Middle frontal gyrus (tissue), 1 donor: ENCODE results near the gene KRTAP10-4.
"Not testable (repeated sequence)": the region's sequence is repeated elsewhere in the genome, so short reads cannot be mapped to it uniquely, and the experiment has no call there.

ENCODE experiments used
- DNase-seq: peaks from one replicate; pipeline ENCODE4 v3.0.0-alpha.2; 2015; ENCODE audit warnings: low spot score; ENCODE audit errors: extremely low spot score

KRTAP10-4 gene

DNA sequence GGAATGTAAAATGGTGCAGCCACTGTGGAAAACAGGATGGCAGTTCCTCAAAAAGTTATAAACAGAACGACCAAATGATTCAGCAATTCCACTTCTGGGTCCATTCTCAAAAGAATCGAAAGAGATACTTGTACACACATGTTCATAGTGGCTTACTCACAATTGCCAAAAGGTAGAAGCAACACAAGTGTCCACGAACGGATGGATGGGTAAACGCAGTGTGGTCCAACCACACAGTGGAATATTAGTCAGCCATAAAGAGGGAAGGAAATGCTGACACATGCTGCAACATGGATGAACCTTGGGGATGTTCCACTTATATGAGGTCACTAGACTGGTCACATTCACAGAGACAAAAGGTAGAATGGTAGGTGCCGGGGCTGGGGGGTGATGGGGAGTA lies 38.8 kb upstream of the KRTAP10-4 start:
- no peak for DNase-seq

GRCh38 chr21:44535963-44536362 lies 37.6 kb upstream of the KRTAP10-4 start:
- no peak for DNase-seq

DNA sequence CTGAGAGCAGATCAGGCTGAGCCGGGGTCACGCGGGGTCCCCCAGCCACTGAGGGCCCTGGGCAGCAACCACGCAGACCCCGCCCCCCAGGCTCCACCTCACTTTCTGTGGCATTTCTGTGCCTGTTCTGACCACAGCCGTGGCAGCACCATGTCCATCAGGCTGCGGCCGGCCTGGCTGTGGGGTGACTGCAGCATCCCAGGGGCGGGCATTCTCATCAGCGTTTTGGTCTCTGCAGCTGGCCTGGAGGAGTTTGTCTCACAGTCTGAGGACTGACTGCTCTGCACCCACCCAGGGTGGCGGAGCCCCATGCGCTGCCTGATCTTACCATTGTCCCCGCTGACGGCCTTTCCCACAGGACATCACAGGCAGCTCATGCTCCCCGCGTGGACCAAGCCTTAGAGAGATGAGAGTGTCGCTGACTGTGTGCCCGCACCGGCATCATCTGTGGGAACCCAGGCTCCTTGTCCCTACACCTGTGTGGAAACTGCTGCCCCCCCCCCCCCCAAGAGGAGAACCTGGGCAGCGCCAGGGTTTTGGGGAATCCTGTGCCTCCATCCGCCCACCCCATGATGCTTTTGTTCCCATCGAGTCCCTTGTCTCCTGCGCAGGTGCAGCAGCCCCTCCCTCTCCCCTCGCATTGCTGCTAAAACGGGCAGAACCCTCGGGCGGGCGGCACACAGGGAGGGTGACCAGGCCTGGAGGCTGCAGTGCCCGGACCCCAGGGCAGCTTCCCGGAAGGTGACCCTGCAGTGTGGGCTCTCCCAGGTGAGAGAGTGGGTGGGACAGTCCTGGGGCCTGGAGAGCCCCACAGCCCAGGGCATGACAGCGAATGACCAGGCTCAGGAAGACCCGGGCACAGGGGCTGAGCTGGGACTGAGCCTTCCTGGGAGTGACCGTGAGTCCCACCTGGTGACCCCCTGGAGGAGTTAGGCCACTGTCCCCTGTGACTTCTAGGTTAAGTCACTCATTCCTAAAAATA lies 35.3 kb upstream of the KRTAP10-4 start:
- no peak for DNase-seq

GRCh38 chr21:44539046-44539445 lies 34.5 kb upstream of the KRTAP10-4 start:
- no peak for DNase-seq

GRCh38 chr21:44539991-44540666 lies 33.4 kb upstream of the KRTAP10-4 start, which contains the start of gene KRTAP10-1:
Gene KRTAP10-1, minus strand, starts transcription at chr21:44540195. Its CDS starts 45 bp downstream, at chr21:44540150.
- no peak for DNase-seq

GRCh38 chr21:44540741-44541288 lies 32.7 kb upstream of the KRTAP10-4 start:
- DNase-seq, result no peak

GRCh38 chr21:44542716-44543115 lies 30.8 kb upstream of the KRTAP10-4 start:
- DNase-seq, result no peak

DNA sequence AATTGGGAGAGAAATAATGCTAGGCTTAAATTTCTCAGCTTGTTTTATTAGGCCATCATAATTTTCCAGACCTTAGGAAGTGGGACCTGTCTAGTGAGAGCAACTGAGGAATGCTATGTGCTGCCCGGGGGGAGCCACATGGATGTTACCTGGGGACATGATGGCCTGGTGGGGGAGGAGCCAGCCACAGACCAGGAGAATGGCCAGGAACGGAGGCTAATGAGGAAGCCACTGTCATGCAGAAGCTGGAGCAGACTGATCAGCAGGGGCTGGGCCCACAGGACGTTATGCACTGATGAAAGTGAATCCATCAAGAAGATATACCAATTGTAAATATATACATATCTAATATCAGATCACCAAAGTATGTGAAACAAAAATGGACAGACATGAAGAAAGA lies 29.0 kb upstream of the KRTAP10-4 start:
- DNase-seq, result no peak

GRCh38 chr21:44547656-44548331 lies 25.7 kb upstream of the KRTAP10-4 start:
- no peak for DNase-seq

GRCh38 chr21:44548381-44548780 lies 25.1 kb upstream of the KRTAP10-4 start:
- no peak for DNase-seq

- DNase-seq, result no peak
These were observed 24.6 kb upstream of the KRTAP10-4 start for GRCh38 chr21:44548922-44549321.

DNA sequence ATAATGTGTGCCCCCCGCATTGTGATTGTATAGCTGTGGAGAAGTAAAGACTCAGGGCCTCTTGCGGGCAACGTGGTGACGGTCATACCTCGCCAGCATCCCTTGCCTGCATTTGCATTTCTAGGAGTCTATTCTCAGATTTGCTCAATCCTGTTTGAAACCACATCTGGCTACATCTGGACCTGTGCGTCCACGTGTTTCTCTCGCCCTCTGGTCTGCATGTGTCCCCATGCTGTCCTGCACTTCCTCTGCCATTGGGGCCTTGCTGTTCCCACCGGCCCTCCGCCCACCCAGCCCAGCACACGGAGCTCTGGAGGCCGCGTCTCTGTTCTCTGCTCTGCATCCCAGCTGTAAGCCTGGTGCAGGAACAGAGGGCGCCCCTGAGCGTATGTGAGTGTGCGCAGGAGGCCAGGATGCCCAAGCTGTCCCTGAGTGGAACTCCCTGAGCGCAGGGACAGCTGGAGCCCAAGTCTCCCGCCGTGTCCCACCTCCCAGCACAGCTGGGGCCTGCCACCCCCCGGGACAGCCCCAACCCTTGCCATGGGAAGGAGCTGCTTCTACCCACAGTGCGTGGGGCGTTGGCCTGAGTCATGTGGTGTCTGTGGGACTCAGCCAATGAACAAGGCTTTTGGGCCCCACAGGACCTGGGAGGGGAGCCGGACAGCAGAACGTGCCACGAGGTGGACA lies 23.9 kb upstream of the KRTAP10-4 start:
- no peak for DNase-seq

DNA sequence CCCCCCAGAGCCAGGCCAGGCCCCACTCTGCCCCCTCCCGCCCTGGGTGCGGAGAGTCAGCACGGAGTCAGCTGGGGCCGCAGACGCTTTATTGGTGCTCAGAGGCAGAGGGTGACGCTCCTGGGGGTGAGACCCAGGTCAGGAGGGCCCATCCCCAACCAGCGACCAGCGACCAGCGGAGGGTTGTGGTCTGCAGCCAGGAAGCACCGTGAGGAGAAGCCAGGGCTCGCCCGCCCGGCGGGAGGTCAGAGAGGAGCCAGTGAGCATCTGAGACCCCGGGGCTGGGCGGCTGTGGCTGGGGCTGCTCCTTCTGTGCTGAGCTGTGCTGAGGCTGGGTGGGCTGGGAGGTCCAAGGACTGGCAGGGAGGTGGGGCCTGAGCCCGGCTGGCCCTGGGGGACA lies 23.2 kb upstream of the KRTAP10-4 start:
- not testable (repeated sequence) for DNase-seq

GRCh38 chr21:44550807-44551206 lies 22.7 kb upstream of the KRTAP10-4 start:
- no peak for DNase-seq

- no peak for DNase-seq
These were observed 22.1 kb upstream of the KRTAP10-4 start, which contains the start of gene KRTAP10-2 for GRCh38 chr21:44551340-44551961. Gene KRTAP10-2, minus strand, starts transcription at chr21:44551505. Its CDS starts 47 bp downstream, at chr21:44551458.

DNA sequence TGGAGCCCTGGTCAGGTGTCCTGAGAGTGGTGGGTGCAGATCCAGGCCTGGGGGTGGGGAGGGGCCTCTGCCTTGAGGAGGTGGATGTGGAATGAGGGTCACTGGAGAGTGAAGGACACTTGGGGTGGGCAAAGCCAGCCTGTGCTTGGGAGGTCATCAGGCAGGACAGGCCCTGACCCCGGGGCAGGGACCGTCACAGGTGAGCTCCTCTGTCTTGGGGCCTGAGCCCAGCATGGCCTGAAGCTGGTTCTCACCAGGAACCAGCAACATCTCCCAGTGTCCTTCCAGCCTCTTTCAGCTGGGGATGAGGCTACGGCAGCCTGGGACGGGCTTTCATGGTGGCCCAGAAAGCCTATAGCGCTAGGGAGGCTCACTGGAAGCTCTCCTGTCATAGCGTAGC lies 21.4 kb upstream of the KRTAP10-4 start:
- no peak for DNase-seq

DNA sequence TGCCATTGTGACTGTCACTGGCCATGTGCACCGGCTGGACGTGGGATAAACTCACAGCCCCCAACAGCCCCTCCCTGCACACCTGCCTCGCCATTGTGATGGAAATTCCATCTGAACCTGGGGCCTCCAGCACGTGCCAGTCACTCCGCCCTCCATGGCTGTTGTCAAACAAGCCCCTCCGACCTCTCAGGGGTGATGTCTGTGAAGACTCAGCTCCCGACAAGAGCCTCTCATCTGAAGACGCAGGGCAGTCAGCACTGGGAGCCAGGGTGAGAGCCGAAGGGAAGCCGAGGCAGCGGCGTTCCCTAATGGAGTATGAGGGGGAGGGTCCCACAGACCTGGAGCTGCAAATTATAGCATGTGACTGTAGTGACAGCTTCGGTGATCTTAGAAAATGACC lies 20.8 kb upstream of the KRTAP10-4 start:
- DNase-seq, result no peak

GRCh38 chr21:44555200-44555875 lies 18.2 kb upstream of the KRTAP10-4 start:
- no peak for DNase-seq

DNA sequence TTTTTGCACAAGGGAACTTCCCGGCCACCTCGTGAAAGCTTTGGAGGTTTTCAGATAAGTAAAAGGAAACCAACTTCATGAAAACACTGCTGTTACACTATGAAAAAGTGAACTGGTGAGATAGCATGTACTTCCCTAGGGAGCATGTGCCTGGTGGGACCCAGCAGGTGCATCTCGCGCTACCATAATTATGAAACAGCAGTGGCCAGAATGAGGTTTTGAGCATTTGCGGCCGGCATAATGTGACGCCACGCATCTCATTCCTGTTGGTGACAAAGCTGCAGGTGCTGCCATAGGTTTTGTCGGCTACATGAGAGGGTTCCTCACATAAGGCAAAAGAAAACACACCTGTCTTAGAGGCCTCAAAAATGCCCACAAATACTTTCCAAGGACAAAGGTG lies 16.6 kb upstream of the KRTAP10-4 start:
- no peak for DNase-seq
